GM21381 (cell line): ENCODE data around the gene SLC35F1.
"Not testable (repeated sequence)": the region's sequence is repeated elsewhere in the genome, so short reads cannot be mapped to it uniquely, and the experiment has no call there.

ENCODE experiments used
- ATAC-seq: cut with Tn5 transposase; IDR thresholded peaks from one replicate; pipeline ENCODE4 v1.9.1; 2021; ENCODE audit warnings: mild to moderate bottlenecking, moderate library complexity; ENCODE audit not compliant: unreplicated experiment

Gene SLC35F1

DNA sequence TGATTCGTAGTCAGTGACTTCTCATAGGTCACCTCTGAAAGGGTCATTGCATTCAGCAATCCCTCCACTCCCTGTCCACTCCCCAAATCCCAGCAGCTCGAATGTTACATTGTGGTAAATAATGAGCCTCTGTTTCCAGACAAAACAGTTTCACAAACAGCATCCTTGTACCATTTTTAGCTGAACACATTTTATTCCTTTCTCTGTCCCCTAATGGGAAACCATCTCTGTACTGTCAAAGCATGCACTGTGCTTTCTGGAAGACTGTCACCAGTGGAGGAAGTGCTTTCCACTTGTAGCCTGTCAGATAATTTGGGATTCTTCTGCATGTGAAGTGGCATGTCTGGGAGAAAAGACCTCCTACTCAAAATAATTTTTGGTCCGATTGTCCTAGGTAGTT, 82.0 kb downstream of the SLC35F1 start:
- no peak for ATAC-seq

DNA sequence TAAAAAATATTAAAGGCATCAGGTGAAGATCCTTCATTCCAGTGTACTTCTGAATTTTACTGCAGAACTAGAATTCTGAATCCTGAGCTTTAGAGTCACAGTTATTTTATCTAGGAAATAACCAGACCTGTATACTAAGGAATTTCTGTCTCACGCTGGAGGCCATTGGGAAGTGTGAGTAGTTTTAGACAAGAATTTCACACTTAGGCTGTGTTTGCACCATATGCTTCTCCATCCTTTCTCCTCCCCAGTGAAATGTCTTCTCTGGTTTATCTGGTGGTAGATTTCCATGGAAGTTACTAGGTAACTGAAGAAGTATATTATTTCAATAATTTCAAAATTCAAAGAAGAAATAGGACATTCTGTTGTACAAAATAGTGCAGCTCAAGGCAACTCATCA, 83.1 kb downstream of the SLC35F1 start:
- ATAC-seq: no peak

DNA sequence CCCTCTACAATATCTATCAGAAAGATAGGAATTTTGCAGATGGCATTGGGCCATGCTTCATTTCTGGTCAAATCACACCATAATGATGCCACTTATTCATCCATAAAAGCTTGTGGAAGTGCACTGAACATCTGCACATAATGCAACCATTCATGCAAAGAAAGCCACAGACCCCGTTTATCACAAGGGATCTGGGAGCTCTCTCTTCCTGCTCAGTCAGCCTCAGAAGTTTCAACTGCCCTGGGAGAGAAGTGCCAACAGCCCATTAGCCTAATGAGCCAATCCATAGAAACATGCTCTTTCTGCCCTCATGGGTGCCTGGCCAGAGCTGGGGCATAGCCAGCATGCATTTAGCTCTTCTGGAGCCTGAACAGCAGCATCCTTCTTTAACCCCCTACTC, 85.8 kb downstream of the SLC35F1 start:
- no peak for ATAC-seq

DNA sequence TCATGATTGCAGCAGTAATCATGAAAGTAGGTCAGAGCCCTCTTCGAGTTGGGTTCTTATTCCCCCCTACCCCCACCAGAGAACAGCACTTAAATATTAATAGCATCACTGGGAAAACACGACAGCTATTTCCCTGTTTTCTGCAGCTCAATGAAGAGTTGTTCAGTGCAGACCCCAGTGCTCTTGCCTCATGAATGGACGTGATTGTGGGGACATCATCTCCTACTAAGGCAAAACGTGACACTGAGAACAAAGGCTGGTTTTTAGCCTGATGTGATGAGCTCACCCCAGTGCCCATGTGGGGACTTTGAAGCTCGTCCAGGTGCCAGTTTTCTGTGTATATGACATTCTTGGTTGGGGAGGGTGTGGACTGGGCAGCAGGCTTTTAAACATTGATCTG, 105.9 kb downstream of the SLC35F1 start:
- no peak for ATAC-seq

DNA sequence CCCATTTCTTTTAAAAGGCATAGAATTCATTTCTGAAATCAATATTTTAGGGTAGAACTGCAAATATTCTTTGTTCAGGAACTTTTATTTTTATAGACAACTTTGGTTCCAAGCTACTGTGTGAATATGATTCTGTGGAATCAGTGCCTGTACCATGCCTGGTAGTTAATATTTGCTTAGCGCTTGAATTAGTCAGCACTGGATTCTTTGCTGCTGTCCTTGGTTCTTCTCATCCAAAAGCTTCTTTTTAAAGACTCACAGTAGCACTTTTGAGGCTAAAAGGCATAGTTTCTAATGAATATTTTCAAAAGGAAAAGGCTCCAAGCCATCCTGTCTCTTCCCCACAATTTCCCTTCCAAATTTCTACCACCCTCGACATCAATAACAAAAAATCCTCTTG, 109.5 kb downstream of the SLC35F1 start:
- no peak for ATAC-seq

DNA sequence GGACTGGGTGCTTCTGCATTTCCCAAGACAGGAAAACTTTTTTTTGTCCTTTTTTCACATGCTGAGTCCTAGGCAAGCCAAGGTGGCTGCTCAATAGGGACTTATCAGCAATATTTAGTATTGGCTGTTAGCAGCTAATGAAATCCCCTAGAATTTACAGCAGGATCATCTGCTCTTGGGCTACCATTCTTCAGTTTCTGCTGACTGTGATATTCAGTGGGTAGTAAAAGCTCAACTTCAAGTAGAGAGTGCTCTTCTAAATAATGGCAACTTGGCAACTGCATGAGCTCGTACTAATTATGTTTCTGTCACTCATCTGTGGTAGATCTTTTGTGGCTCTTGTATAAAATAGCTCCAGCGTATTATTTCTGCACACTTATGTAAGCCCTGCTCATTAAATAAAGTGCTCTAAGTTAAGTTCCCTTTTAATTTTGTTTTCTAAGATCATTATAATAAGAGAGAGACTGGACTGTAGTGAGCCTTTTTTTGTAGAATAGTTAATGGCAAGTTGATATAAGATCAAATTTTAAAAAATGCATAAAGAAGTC, 110.3 kb downstream of the SLC35F1 start:
- ATAC-seq: no peak

DNA sequence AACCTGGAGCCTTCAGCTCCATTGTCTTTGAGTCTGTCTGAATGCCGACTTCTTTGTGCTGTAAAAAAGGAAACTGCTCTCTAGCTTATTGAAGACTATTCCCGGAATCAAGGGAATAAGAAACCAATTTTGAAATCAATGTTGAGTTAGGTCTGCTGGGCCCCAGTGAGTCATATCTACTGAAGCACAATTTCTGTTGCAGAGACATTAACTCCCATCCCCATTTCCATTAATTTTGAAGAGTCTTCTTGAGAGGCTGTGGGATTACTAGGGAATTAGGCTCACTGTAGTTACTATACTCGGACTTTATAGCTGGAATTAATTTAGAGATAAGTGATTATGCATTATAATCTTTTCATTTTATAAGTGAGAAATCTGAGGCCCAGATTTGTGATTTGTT, 116.7 kb downstream of the SLC35F1 start:
- no peak for ATAC-seq

DNA sequence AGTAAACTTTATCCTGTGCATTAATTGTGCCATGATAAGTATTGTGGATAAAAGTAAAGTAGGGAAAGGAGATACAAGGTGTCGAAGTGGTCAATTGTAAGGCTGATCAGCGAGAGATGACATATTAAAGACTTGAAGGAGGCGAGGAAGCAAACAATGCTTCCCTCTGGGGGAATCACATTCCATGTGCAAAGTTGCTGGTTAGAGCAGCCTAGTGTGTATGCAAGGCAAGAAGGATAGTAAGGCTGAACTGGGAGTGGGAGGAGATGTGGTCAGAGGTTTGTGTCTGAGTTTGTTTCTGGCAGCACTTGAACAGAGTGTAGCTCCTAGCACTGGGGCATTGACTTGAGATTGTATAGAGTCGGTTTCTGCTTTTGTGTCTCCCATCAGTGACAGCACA, 122.9 kb downstream of the SLC35F1 start:
- ATAC-seq: no peak

DNA sequence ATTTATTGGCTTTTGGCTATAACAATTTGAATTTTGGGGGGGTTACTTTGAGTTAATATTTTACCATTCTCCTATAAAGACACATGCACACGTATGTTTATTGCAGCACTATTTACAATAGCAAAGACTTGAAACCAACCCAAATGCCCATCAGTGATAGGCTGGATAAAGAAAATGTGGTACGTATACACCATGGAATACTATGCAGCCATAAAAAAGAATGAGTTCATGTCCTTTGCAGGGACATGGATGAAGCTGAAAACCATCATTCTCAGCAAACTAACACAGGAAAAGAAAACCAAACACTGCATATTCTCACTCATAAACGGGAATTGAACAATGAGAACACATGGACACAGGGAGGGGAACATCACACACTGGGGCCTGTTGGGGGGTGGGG, 130.4 kb downstream of the SLC35F1 start:
- not testable (repeated sequence) for ATAC-seq

DNA sequence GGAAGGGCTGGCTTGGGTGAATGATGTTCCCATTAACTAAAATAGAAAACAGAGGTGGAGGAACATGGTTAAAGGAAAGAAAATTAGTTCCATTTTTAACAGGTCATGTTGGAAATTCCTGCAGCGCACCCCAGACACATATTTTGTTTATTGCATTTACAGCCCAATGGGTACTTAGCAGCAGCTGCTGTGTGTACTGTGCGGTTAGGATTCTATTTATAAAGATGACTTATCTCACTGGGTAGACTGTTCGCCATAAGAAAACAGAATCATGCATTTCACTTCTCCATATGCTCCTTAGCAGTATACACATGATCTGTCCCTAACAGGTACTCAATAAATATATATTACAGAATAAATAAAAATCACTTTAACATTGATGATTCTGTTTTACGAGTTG, 135.8 kb downstream of the SLC35F1 start:
- no peak for ATAC-seq

DNA sequence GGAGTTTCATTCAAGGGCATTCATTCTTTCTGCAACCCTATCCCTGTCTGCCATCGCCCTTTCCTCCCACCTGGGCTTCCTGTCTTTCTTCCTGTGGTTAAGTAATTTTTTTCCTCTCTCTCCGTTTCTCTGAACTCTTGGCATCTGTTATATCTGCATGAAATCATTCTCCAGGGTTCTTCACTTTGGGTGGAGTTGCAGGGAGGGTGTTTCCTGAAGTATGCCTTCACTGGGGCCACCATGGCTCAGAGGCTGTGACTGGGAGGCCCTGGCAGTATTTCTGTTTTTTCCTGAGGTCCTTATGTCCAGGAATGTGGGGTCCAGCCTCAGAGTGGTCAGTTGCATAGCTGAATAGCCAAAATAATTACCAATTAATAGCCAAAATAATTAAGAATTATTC, 137.2 kb downstream of the SLC35F1 start:
- ATAC-seq: no peak

DNA sequence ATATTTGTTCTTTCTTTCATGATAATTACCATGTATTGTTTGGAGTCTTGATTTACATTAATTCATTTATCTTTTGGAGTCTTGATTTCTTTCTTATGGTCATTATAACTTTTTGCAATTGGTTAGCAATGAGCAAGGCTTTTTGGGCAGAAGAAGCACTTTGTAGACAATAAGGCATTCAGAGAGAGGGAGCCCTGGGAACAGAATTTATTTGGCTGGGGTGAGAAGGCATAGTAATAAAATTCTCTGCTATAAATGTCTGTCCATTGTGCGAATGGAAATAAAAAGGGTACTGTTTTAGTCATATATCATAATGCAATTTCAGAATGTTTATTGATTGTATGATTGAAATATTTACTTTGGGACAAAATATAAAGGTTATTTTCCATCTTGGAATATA, 147.0 kb downstream of the SLC35F1 start:
- ATAC-seq: no peak

DNA sequence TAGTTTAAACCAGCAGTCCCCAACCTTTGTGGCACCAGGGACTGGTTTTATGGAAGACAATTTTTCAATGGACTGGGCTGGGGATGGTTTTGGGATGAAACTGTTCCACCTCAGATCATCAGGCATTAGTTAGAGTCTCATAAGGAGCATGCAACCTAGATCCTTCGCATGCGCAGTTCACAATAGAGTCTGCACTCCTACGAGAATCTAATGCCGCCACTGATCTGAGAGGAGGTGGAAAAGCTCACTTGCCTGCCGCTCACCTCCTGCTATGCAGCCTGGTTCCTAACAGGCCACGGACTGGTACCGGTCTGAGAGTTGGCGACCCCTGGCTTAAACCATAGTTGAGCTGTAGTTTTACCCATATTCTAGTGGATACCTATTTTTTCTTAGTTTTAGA, 154.6 kb downstream of the SLC35F1 start:
- no peak for ATAC-seq

DNA sequence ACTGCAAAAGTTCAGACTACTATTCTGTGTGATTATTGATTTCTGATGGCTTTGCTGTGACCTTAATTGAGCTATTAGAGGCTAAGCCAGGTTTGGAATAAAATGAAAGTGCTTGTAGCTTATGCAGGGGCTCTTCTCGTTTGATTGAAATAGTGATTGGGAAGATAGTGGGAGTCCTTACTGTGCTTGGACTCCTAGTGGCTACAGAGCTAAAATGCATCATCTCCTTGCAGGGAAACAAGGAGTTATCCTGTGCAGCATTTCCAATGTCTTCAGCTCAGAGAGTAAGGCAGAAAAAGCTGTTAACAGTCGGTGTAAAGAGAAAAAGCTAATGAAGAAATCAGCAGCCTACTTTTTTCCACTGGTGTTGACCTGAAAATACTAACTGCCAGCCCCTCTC, 173.5 kb downstream of the SLC35F1 start:
- no peak for ATAC-seq

DNA sequence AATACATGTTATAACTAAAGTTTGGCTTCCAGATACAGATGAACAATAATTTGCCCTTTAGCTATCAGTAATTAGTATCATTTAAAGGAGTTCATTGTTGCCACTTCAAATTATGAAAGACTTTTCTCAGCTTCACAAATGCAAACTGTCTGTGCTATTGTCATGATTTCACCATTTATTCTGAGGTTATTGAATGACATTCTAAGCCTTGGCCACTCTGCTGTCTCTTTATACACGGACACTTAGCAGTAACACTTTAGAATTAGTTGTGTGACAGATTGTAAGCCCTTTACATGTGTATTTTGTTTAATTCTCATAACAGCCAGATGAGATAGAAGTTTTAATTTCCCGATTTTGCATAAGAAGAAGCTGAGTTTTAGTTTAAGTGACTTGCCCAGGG, 176.6 kb downstream of the SLC35F1 start:
- ATAC-seq: no peak

DNA sequence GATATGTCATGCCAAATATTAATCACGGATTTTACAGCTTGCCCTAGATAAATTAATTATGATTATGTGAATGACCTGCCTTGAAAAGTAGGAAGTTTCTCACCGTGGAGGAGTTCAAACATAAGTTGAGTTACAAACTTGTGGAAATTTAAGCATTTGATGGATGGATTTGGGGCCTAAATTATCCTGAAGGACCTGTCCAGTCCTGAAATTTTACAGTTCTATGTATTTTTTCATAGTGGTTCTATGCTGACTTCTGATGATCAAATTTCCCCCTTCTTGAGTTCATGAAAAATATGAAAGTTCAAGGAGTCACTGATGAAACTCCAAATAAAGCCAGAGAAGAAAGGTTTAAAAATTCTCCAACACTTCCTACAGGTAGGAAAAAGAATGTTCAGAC, 178.6 kb downstream of the SLC35F1 start:
- ATAC-seq: no peak

DNA sequence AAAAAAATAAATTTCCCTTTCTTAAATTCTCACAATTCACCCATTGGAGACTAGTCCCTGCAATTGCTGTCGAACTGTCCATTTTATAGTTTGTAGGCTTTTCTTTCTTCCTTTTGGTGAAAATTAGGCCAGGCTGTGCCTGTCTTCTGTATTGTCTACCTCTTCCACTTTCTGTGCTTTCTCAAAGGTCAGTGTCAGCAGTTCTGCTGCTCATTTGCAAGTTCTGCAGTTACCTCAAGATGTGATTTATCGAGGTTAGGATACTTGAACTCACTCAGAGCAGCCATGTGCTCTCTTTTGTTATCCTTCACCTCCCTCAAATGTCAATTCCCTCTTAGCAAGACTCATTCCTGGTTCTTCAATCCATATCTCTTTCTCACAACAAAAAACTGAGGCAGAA, 179.1 kb downstream of the SLC35F1 start:
- no peak for ATAC-seq

DNA sequence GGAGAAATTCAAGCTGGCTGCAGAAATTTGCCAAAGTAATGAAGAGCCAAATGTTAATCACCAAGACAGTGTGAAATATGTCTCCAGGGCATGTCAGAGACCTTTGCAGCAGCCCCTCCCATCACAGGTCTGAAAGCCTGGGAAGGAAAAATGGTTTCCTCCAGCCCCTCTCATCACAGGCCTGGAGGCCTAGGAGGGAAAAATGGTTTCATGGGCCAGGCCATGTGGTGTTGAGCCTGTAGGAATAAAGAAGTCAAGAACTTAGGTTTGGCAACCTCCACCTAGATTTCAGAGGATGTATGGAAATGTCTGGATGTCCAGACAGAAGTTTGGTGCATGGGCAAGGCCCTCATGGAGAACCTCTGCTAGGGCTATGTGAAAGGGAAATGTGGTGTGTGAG, 185.0 kb downstream of the SLC35F1 start:
- ATAC-seq: no peak

DNA sequence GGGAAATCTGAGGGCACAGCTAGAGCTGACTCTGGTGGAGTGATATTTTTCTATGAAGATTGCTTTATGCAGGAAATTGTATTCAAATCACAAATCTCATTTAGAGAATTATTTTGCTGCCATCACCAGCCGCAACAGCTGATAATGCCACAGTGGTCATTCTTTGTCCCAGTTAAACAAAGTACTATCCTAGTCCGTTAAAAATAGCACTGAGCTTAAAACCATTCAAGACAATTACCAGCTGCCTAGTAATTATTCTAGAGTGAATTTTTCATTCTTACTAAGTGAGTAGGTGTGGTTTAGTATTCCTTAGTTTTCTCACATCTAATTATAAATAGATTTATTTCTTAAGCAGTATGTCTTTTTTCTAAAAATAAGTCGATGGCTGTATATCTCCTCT, 190.5 kb downstream of the SLC35F1 start:
- ATAC-seq: no peak

DNA sequence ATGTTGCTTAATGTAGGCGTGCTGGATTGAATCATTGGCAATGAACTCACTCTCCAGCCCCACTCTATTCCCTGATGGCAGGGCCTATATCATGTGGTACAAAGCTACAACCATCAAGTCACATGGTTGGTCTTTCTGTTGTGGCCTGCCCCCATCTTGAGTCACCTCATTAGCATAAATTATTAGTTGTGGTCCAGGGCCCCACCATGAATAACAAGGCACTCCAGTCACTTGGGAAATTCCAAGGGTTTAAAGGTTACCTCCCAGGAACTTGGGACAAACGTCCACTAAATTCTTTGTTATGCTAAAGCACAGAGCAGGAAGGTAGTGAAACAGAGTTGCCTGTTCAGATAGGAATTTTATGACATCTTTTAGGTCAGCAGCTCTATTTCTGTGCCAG, 193.7 kb downstream of the SLC35F1 start:
- no peak for ATAC-seq

DNA sequence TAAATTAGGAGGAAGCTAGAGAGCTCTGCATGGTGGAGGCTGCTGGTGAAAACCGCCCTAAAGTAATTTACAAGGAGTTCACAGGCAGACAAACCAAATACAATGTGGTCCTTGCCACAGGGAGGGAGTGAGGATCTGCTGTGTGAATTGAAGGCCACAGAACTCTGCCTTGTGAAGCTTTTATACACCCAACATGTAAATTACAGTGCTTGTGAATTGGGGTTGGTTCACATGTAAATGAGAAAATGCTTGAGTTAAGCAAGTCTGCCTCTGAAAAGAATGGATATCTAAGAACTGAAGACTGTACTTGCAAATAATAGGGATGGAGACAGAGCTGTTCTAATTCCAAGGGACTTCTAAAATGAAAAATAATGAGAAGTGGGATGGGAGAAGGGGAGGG, 194.2 kb downstream of the SLC35F1 start:
- ATAC-seq: no peak

DNA sequence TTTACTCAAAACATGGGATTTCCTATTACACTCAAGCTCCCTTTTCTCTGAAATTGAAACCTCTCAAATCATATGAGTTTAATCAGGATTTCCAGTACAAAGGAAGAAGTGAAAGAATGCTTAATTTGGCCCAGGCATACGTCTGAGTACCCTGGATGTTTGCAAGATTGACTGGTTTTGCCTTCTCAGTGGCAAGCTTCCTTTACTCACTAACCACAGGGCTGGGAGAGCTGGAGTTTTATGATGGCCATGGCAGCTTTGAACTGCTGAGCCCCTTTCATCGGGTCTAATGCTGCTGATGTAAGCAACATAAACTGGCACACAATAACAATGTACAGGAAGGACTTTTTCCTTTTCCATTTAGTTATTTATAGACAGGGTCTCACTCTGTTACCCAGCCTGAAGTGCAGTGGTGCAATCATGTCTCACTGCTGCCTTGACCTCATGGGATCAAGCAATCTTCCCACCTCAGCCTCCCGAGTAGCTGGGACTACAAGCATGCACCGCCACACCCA, 194.8 kb downstream of the SLC35F1 start:
- ATAC-seq: no peak

DNA sequence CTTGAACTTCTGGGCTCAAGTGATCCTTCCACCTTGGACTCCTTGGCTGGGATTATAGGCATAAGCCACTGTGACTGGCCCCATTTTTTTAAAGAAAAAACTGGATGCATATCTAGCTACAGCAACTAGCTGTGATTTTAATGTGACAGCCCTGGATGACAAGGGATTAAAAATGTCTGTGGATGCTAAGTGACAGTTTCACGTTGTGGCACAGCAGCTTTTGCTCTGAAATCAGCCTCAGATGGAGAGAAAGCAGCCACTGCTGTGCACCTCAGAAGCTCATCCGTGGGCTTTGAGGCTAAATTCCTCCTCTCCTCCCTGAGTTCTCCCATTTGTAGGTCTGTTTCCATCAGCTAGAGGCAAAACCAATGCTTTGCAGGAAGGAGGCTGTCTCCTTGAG, 195.3 kb downstream of the SLC35F1 start:
- no peak for ATAC-seq
